B cell (primary cell): Measurements from ENCODE around the gene ELANE. TPM values are rescaled to one million over a fixed set of nuclear protein-coding genes. Genes with fewer than 3 reads are reported as not detected.

Experiments used
- ATAC-seq: fragments of 200-7000 bp; cut with Tn5 transposase; one replicate; pipeline ENCODE4 v1.10.0; 2021; ENCODE audit warnings: low read depth, mild to moderate bottlenecking, moderate number of reproducible peaks, moderate library complexity
- CTCF ChIA-PET: fragments of 350-600 bp; sonication (Branson Sonifier 250); formaldehyde crosslinking; loops from one replicate; lab custom pipeline; 2021; ENCODE audit warnings: antibody characterized with exemption, inconsistent platforms; lab: Charles Lee
- POLR2A ChIA-PET: fragments of 350-600 bp; sonication (Branson Sonifier 250); formaldehyde crosslinking; loops from one replicate; lab custom pipeline; 2021; ENCODE audit warnings: antibody characterized with exemption; lab: Charles Lee
- DNase-seq: peaks from one replicate; pipeline ENCODE4 v3.0.0; 2013
- H2AFZ ChIP-seq: 2 replicates; pipeline ENCODE4 v1.6.1; 2012; ENCODE audit warnings: mild to moderate bottlenecking, low read depth, low read length; ENCODE audit not compliant: insufficient read depth, poor library complexity, severe bottlenecking
- H3K27ac ChIP-seq, 2 donors: 1 replicate in 1 of 2; 2 replicates in 1 of 2; pipeline ENCODE4 v1.5.1; 2012 to 2013; ENCODE audit warnings: low read length in 2 of 2, mild to moderate bottlenecking in 2 of 2, moderate library complexity in 1 of 2
- H3K27me3 ChIP-seq, 4 experiments: fragments of 200-600 bp in 1 of 4; sonication (generic) in 1 of 4; replicated peaks in 1 of 4; 1 replicate in 2 of 4; 2 replicates in 2 of 4; pipeline versions ENCODE4 v1.6.1 to v1.7.0; 2013 to 2016; ENCODE audit warnings: low read length in 3 of 4, mild to moderate bottlenecking in 2 of 4, mixed read lengths in 1 of 4, moderate library complexity in 1 of 4; ENCODE audit not compliant: insufficient read depth in 4 of 4, control insufficient read depth in 3 of 4; ENCODE audit errors: control extremely low read depth in 1 of 4
- H3K36me3 ChIP-seq, 2 experiments: replicated peaks in 1 of 2; 1 replicate in 1 of 2; 2 replicates in 1 of 2; pipeline versions ENCODE4 v1.6.1 to v1.7.1; 2013; ENCODE audit warnings: low read length in 1 of 2; ENCODE audit not compliant: insufficient read depth in 2 of 2, control insufficient read depth in 1 of 2; ENCODE audit errors: control extremely low read depth in 1 of 2, extremely low read depth in 1 of 2
- H3K4me1 ChIP-seq, 2 donors: fragments of 200-600 bp in 1 of 2; sonication (generic) in 1 of 2; 1 replicate in 1 of 2; 2 replicates in 1 of 2; pipeline versions ENCODE4 v1.5.1 to v1.6.1; 2013 to 2017; ENCODE audit warnings: low read length in 2 of 2; ENCODE audit not compliant: control insufficient read depth in 2 of 2, insufficient read depth in 2 of 2
- H3K4me2 ChIP-seq: replicated peaks from 2 replicates; pipeline ENCODE3; 2012; ENCODE audit warnings: mild to moderate bottlenecking, low read depth, low read length; ENCODE audit not compliant: poor library complexity, severe bottlenecking
- H3K4me3 ChIP-seq, 5 experiments: fragments of 200-600 bp in 1 of 5; sonication (generic) in 1 of 5; 1 replicate in 3 of 5; 2 replicates in 2 of 5; pipeline versions ENCODE4 v1.5.1 to v1.7.0; 2011 to 2016; ENCODE audit warnings: low read length in 4 of 5, mild to moderate bottlenecking in 4 of 5, low read depth in 2 of 5, control low read depth in 1 of 5, moderate library complexity in 1 of 5; ENCODE audit not compliant: insufficient read depth in 1 of 5; ENCODE audit errors: control extremely low read depth in 1 of 5, extremely low read depth in 1 of 5
- H3K79me2 ChIP-seq: fragments of 200-600 bp; sonication (generic); one replicate; pipeline ENCODE4 v1.6.0; 2016; ENCODE audit warnings: low read length; ENCODE audit not compliant: control insufficient read depth, insufficient read depth
- H3K9ac ChIP-seq: fragments of 200-600 bp; sonication (generic); 2 replicates; pipeline ENCODE4 v1.6.1; 2017; ENCODE audit warnings: mild to moderate bottlenecking, low read length, moderate library complexity
- H3K9me3 ChIP-seq, 3 donors: one replicate each; pipeline versions ENCODE4 v1.6.1 to v1.7.1; 2013; ENCODE audit warnings: low read length in 2 of 3; ENCODE audit not compliant: control insufficient read depth in 2 of 3, insufficient read depth in 1 of 3; ENCODE audit errors: control extremely low read depth in 1 of 3
- H4K20me1 ChIP-seq: 2 replicates; pipeline ENCODE4 v1.6.0; 2012; ENCODE audit warnings: mild to moderate bottlenecking, low read length; ENCODE audit not compliant: insufficient read depth, control insufficient read depth, poor library complexity, severe bottlenecking
- H3K27ac Mint-ChIP-seq: one replicate; pipeline ENCODE4 v1.8.0; 2021; ENCODE audit warnings: mixed read lengths
- H3K27me3 Mint-ChIP-seq: one replicate; pipeline ENCODE4 v1.8.0; 2021; ENCODE audit warnings: mixed read lengths
- H3K4me1 Mint-ChIP-seq: one replicate; pipeline ENCODE4 v1.8.0; 2021; ENCODE audit warnings: mixed read lengths
- H3K4me3 Mint-ChIP-seq: one replicate; pipeline ENCODE4 v1.8.0; 2021; ENCODE audit warnings: mixed read lengths
- H3K9me3 Mint-ChIP-seq: one replicate; pipeline ENCODE4 v1.8.0; 2022; ENCODE audit warnings: mixed read lengths; ENCODE audit not compliant: insufficient read depth
- CTCF ChIP-seq: fragments of 200-600 bp; IDR thresholded peaks from one replicate; pipeline ENCODE4 v1.8.0; 2022; ENCODE audit warnings: antibody characterized with exemption, mild to moderate bottlenecking
- EZH2 ChIP-seq: IDR thresholded peaks from 2 replicates; pipeline ENCODE4 v1.6.1; 2012; ENCODE audit warnings: borderline replicate concordance, low read depth, mild to moderate bottlenecking, moderate library complexity, low read length; ENCODE audit not compliant: insufficient read depth, poor library complexity, severe bottlenecking
- WGBS: methylation state at CpG from one replicate; pipeline ENCODE4 v1.1.5; 2013; ENCODE audit warnings: missing lambda C conversion rate; ENCODE audit not compliant: insufficient coverage; 5-methylcytosine and 5-hydroxymethylcytosine counted together
- intact Hi-C: fragments of 100-400 bp; cut with micrococcal nuclease; formaldehyde crosslinking; loops from one replicate; pipeline ENCODE4 v1.10.0; 2022
- polyA plus RNA-seq: library from polyadenylated mRNA; depleted of rRNA; stranded (reverse); fragments of >200 nt; gene quantifications from 2 replicates; pipeline ENCODE4 v1.2.3, GENCODE V29; 2012
- total RNA-seq, 2 donors: library from RNA; stranded (reverse); fragments of 120-200 nt in 1 of 2; gene quantifications; 1 replicate in 1 of 2; 2 replicates in 1 of 2; pipeline versions ENCODE4 v1.2.3 to v1.2.4, GENCODE V29; 2013 to 2022

The ELANE gene
- total and polyA plus RNA-seq, 2 donors (not counting 1 experiment from before 2014, with no cell fraction given): 0.18 TPM; not detected in 1

- TF ChIP-seq EZH2: no peak
- no peak for TF ChIP-seq CTCF
- ATAC-seq (no peak), DNase-seq (no peak)
- Histone ChIP-seq H3K9ac (no peak overlapping the region), H3K4me3 (no peak overlapping the region), H3K4me1 (no peaks in the 10 kb centered on the region), H3K27me3 (no peaks in the 10 kb centered on the region), H3K27ac (no peak overlapping the region), H3K36me3 (peaks cover 6 to 73% of the 10 kb centered on the region in 2 experiments), H3K4me2 (no peak overlapping the region), H4K20me1 (peaks cover 91% of the 10 kb centered on the region), H3K79me2 (peaks cover 47% of the 10 kb centered on the region), H2AFZ (no peak overlapping the region), H3K9me3 (no peaks in the 10 kb centered on the region)
- intact Hi-C loops: no loop called here
- no peaks in the 10 kb centered on the region for H3K27me3 Mint-ChIP-seq
- peaks cover under 1% of the 10 kb centered on the region for H3K4me1 Mint-ChIP-seq
- CTCF ChIA-PET: no interaction called here
- no peak overlapping the region for H3K27ac Mint-ChIP-seq
- POLR2A ChIA-PET: no interaction called here
- no peaks in the 10 kb centered on the region for H3K9me3 Mint-ChIP-seq
- H3K4me3 Mint-ChIP-seq: no peak overlapping the region
- WGBS: 97% methylated on average over 24 of the region's 26 CpGs
These were observed 43.7 kb upstream of the ELANE start for GRCh38 chr19:808423-808775.

DNA sequence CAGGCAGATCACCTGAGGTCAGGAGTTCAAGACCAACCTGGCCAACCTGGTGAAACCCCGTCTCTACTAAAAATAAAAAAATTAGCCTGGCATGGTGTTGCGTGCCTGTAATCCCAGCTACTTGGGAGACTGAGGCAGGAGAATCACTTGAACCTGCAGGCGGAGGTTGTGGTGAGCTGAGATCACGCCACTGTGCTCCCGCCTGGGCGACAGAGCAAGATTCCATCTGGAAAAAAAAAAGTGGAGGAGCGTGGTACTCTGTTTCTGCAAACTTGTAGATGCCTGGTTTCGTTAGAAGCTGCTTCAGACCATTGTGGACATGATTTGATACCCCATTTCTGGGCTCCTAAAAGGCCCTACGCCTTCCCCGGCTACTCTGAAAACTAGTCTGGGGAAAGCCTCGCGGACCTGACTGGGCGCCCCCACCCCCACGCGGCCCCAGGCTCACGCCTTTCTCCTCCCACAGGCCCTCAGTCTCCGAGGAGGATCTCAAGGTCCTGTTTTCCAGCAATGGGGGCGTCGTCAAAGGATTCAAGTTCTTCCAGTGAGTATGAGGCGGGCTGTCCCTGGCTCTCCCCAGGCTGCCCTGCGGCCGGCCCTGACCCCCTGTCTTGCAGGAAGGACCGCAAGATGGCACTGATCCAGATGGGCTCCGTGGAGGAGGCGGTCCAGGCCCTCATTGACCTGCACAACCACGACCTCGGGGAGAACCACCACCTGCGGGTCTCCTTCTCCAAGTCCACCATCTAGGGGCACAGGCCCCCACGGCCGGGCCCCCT is 41.8 kb upstream of the ELANE start:
- H3K4me3 ChIP-seq: no peak overlapping the region
- H3K4me1 ChIP-seq: no peaks in the 10 kb centered on the region
- Mint-ChIP-seq H3K4me1 (no peaks in the 10 kb centered on the region), H3K4me3 (no peak overlapping the region), H3K27me3 (no peaks in the 10 kb centered on the region), H3K9me3 (no peaks in the 10 kb centered on the region), H3K27ac (no peak overlapping the region)
- DNase-seq: no peak
- H2AFZ ChIP-seq: no peak overlapping the region
- H3K4me2 ChIP-seq: no peak overlapping the region
- H3K27me3 ChIP-seq: no peaks in the 10 kb centered on the region
- POLR2A ChIA-PET: no interaction called here
- peaks cover 29% of the 10 kb centered on the region for H3K79me2 ChIP-seq
- no peak overlapping the region for H3K9ac ChIP-seq
- no peak overlapping the region for H3K27ac ChIP-seq
- TF ChIP-seq CTCF (no peak), EZH2 (no peak)
- 94% methylated on average over 30 of the region's 30 CpGs for WGBS
- ATAC-seq: no peak
- intact Hi-C loops: no loop called here
- H3K36me3 ChIP-seq: peaks cover 6 to 63% of the 10 kb centered on the region in 2 experiments
- CTCF ChIA-PET: no interaction called here
- H4K20me1 ChIP-seq: peaks cover 74% of the 10 kb centered on the region
- peaks cover 0 to 3% (median 0%) of the 10 kb centered on the region in 3 donors for H3K9me3 ChIP-seq
